Erythroblast (primary cell): ENCODE data around the gene CCL3.
"Not testable (repeated sequence)": the region's sequence is repeated elsewhere in the genome, so short reads cannot be mapped to it uniquely, and the experiment has no call there.

ENCODE experiments used
- GATA1 ChIP-seq: IDR thresholded peaks from 2 replicates; pipeline ENCODE4 v1.6.1; 2011; ENCODE audit warnings: low read depth, mild to moderate bottlenecking, control low read depth, low read length, moderate library complexity
- POLR2A ChIP-seq: IDR thresholded peaks from 2 replicates; pipeline ENCODE4 v1.6.1; 2011; ENCODE audit warnings: mild to moderate bottlenecking, low read length

- TF ChIP-seq POLR2A, GATA1: not testable (repeated sequence)
Measured at GRCh38 chr17:36092715-36093114, 2.8 kb upstream of the CCL3 start.
